ENCODE measurements around the gene COL8A2.

The COL8A2 gene

DNA sequence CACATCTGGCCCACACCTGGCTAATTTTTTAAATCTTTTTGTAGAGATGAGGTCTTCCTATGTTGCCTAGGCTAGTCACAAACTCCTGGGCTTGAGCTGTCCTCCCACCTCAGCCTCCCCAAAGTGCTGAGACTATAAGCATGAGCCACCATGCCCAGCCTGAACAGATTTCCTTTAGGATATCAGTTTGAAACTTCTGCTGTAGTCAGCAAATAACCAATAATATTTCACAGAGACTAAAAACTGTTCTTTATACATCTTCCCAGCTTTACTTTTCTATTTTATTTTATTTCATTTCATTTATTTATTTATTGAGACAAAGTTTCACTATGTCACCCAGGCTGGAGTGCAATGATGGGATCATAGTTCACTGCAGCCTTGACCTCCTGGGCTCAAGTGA is 71.0 kb downstream of the COL8A2 start:
- ChIA-PET CTCF (interaction anchor here (1.7 kb wide), 1 partner anchor 33 kb away, joined by 4 read pairs; no protein-coding TSS in a partner anchor), POLR2A (no interaction called here)
- no peak for TF ChIP-seq HDGF (IDR thresholded peaks at IDR 0.05; ENCODE audit: borderline replicate concordance)
- no peak for TF ChIP-seq SP1 (IDR thresholded peaks at IDR 0.05)
- TF ChIP-seq ZNF384 (IDR thresholded peaks at IDR 0.05) = no peak
- TF ChIP-seq, protein P1, sequence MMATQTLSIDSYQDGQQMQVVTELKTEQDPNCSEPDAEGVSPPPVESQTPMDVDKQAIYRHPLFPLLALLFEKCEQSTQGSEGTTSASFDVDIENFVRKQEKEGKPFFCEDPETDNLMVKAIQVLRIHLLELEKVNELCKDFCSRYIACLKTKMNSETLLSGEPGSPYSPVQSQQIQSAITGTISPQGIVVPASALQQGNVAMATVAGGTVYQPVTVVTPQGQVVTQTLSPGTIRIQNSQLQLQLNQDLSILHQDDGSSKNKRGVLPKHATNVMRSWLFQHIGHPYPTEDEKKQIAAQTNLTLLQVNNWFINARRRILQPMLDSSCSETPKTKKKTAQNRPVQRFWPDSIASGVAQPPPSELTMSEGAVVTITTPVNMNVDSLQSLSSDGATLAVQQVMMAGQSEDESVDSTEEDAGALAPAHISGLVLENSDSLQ (IDR thresholded peaks at IDR 0.05) = no peak
- TF ChIP-seq BHLHE40 (IDR thresholded peaks at IDR 0.05; ENCODE audit: borderline replicate concordance) = no peak
- TF ChIP-seq NFRKB (IDR thresholded peaks at IDR 0.05) = no peak
- no peak for TF ChIP-seq TARDBP (IDR thresholded peaks at IDR 0.05)
- no peak for TF ChIP-seq SUZ12 (IDR thresholded peaks at IDR 0.05)
- no peak for TF ChIP-seq FOXK2 (IDR thresholded peaks at IDR 0.05)
- no peak for TF ChIP-seq ELF4 (IDR thresholded peaks at IDR 0.05)
- no peak for TF ChIP-seq FOXM1 (IDR thresholded peaks at IDR 0.05; ENCODE audit: borderline replicate concordance)
- DNase-seq (ENCODE audit: extremely low spot score) = no peak

DNA sequence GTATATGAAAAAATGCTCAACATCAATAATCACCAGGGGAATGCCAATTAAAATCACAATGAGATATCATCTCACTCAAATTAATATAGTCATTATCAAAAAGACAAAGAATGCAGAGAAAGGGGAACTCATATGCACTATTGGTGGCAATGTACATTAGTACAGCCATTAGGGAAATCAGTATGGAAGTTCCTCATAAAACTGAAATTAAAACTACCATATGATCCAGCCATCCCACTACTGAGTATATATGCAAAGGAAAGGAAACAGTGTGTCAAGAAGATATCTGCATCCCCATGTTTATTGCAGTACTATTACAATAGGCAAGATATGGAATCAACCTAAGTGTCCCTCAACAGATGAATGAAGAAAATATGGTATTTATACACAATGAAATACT is 73.2 kb downstream of the COL8A2 start:
- CTCF ChIA-PET = no interaction called here
- no peak for TF ChIP-seq ZNF384 (IDR thresholded peaks at IDR 0.05)
- TF ChIP-seq ARNT (IDR thresholded peaks at IDR 0.05) = no peak
- TF ChIP-seq, protein P1 (IDR thresholded peaks at IDR 0.05) = no peak
- no peak for TF ChIP-seq TARDBP (IDR thresholded peaks at IDR 0.05)
- TF ChIP-seq BHLHE40 (IDR thresholded peaks at IDR 0.05; ENCODE audit: borderline replicate concordance) = no peak
- no peak for TF ChIP-seq CTBP1 (IDR thresholded peaks at IDR 0.05; ENCODE audit: borderline replicate concordance)
- TF ChIP-seq HDGF (IDR thresholded peaks at IDR 0.05; ENCODE audit: borderline replicate concordance) = no peak
- no peak for TF ChIP-seq NFRKB (IDR thresholded peaks at IDR 0.05)
- no peak for TF ChIP-seq FOXM1 (IDR thresholded peaks at IDR 0.05; ENCODE audit: borderline replicate concordance)
- TF ChIP-seq LEF1 (IDR thresholded peaks at IDR 0.05; ENCODE audit: borderline replicate concordance) = no peak
- TF ChIP-seq FOXK2 (IDR thresholded peaks at IDR 0.05) = no peak
- no peak for TF ChIP-seq L3MBTL2 (conservative IDR thresholded peaks at IDR 0.05)
- no peak for TF ChIP-seq SUZ12 (IDR thresholded peaks at IDR 0.05)
- no peak for TF ChIP-seq FOXA1 (IDR thresholded peaks at IDR 0.05)
- TF ChIP-seq SP1 (IDR thresholded peaks at IDR 0.05) = no peak
- no peak for TF ChIP-seq ELF4 (IDR thresholded peaks at IDR 0.05)
- POLR2A ChIA-PET = no interaction called here

More for the DNA sequence above, 73.2 kb downstream of the COL8A2 start:
- no peak for DNase-seq (ENCODE audit: extremely low spot score)
